ENCODE results near the gene SYT6.

GRCh38 chr1:114149211-114149610, 4.5 kb downstream of the SYT6 start:
- TF ChIP-seq POLR2A (IDR thresholded peaks at IDR 0.05) (no peak), CTCF (IDR thresholded peaks at IDR 0.05) (no peak)
